RWPE2 (cell line): ENCODE results near the gene PAXX.
"Not testable (repeated sequence)": the region's sequence is repeated elsewhere in the genome, so short reads cannot be mapped to it uniquely, and the experiment has no call there.

ENCODE experiments used
- ATAC-seq: fragments of 200-7000 bp; cut with Tn5 transposase; 3 replicates; pipeline ENCODE4 v1.9.1; 2021; ENCODE audit warnings: low read depth
- DNase-seq: peaks from one replicate; pipeline ENCODE4 v3.0.0-alpha.2; 2020; ENCODE audit warnings: low spot score
- H3K27ac ChIP-seq: fragments of 450-650 bp; 2 replicates; pipeline ENCODE4 v1.5.1; 2017; ENCODE audit warnings: mild to moderate bottlenecking; ENCODE audit not compliant: poor library complexity, severe bottlenecking
- H3K27me3 ChIP-seq: fragments of 250-450 bp; sonication (Bioruptor Pico); 2 replicates; pipeline ENCODE4 v1.5.1; 2021; ENCODE audit warnings: mild to moderate bottlenecking, moderate library complexity; ENCODE audit not compliant: insufficient read depth, poor library complexity, severe bottlenecking
- H3K36me3 ChIP-seq: fragments of 250-450 bp; sonication (Bioruptor Pico); 2 replicates; pipeline ENCODE4 v1.5.1; 2020; ENCODE audit warnings: low read depth, mild to moderate bottlenecking, moderate library complexity
- H3K4me1 ChIP-seq: fragments of 250-450 bp; sonication (Bioruptor Pico); 2 replicates; pipeline ENCODE4 v1.5.1; 2021; ENCODE audit warnings: mild to moderate bottlenecking, moderate library complexity; ENCODE audit not compliant: insufficient read depth, poor library complexity, severe bottlenecking
- H3K4me3 ChIP-seq: fragments of 250-450 bp; sonication (Bioruptor Pico); 2 replicates; pipeline ENCODE4 v1.5.1; 2021; ENCODE audit warnings: mild to moderate bottlenecking, moderate library complexity; ENCODE audit not compliant: severe bottlenecking
- H3K9me3 ChIP-seq: fragments of 250-450 bp; sonication (Bioruptor Pico); 2 replicates; pipeline ENCODE4 v1.5.1; 2021; ENCODE audit warnings: mild to moderate bottlenecking, moderate library complexity; ENCODE audit not compliant: severe bottlenecking
- TF ChIP-seq, protein P1 (sequence below): fragments of 450-650 bp; IDR thresholded peaks from one replicate; pipeline ENCODE4 v1.5.1; 2017; ENCODE audit warnings: mild to moderate bottlenecking, moderate library complexity; ENCODE audit not compliant: poor library complexity, severe bottlenecking

The PAXX gene

GRCh38 chr9:137030006-137030405 lies 37.8 kb downstream of the PAXX start:
- ATAC-seq: no peak
- H3K4me1 ChIP-seq: peaks cover 4% of the 10 kb centered on the region
- H3K27ac ChIP-seq: no peak overlapping the region
- H3K36me3 ChIP-seq: no peaks in the 10 kb centered on the region
- no peaks in the 10 kb centered on the region for H3K9me3 ChIP-seq
- DNase-seq: no peak
- H3K4me3 ChIP-seq: no peak overlapping the region
- TF ChIP-seq, protein P1, sequence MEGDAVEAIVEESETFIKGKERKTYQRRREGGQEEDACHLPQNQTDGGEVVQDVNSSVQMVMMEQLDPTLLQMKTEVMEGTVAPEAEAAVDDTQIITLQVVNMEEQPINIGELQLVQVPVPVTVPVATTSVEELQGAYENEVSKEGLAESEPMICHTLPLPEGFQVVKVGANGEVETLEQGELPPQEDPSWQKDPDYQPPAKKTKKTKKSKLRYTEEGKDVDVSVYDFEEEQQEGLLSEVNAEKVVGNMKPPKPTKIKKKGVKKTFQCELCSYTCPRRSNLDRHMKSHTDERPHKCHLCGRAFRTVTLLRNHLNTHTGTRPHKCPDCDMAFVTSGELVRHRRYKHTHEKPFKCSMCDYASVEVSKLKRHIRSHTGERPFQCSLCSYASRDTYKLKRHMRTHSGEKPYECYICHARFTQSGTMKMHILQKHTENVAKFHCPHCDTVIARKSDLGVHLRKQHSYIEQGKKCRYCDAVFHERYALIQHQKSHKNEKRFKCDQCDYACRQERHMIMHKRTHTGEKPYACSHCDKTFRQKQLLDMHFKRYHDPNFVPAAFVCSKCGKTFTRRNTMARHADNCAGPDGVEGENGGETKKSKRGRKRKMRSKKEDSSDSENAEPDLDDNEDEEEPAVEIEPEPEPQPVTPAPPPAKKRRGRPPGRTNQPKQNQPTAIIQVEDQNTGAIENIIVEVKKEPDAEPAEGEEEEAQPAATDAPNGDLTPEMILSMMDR: no peak
- no peaks in the 10 kb centered on the region for H3K27me3 ChIP-seq

GRCh38 chr9:137030538-137031527 lies 38.6 kb downstream of the PAXX start:
- H3K9me3 ChIP-seq: no peaks in the 10 kb centered on the region
- DNase-seq: no peak
- ATAC-seq: no peak
- no peaks in the 10 kb centered on the region for H3K36me3 ChIP-seq
- H3K27me3 ChIP-seq: no peaks in the 10 kb centered on the region
- H3K4me3 ChIP-seq: no peak overlapping the region
- H3K4me1 ChIP-seq: peaks cover 4% of the 10 kb centered on the region
- H3K27ac ChIP-seq: no peak overlapping the region
- TF ChIP-seq, protein P1: no peak

- Histone ChIP-seq H3K27me3 (no peaks in the 10 kb centered on the region), H3K4me1 (peaks cover 4% of the 10 kb centered on the region), H3K27ac (no peak within 1 kb of the TSS), H3K9me3 (no peaks in the 10 kb centered on the region), H3K4me3 (no peak within 1 kb of the TSS), H3K36me3 (no peaks in the 10 kb centered on the region)
- TF ChIP-seq, protein P1: no peak
- ATAC-seq (no peak), DNase-seq (no peak)
Observed at GRCh38 chr9:137031904-137032640, 39.9 kb downstream of the PAXX start, which contains the start of gene FUT7. FUT7 (minus strand) TSS chr9:137032088; CDS start chr9:137031991, 97 bp downstream.

DNA sequence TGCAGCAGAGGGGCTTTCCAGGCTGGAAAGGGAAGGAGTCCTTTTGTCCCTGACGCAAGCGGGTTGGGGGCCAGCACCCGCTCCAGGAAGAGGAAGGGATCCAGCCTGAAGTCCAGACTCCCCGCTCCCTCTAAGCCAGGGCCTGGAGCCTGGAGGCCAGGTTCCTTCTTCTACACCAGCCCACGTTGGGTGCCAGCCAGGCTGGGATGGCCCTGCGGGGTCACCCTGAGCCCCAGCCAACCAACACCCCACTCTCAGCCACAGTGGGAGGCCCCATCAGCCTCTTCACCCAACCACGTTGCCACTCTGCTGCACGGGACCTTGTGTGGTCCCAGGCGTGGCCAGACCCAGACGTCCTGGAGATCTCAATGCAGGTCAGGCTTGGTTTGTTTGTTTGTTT lies 40.6 kb downstream of the PAXX start:
- no peak overlapping the region for H3K27ac ChIP-seq
- peaks cover 4% of the 10 kb centered on the region for H3K4me1 ChIP-seq
- ATAC-seq: no peak
- no peak for DNase-seq
- TF ChIP-seq, protein P1: no peak
- H3K27me3 ChIP-seq: no peaks in the 10 kb centered on the region
- no peaks in the 10 kb centered on the region for H3K9me3 ChIP-seq
- H3K4me3 ChIP-seq: no peak overlapping the region
- H3K36me3 ChIP-seq: no peaks in the 10 kb centered on the region

GRCh38 chr9:137033481-137033880 lies 41.3 kb downstream of the PAXX start:
- DNase-seq, H3K36me3 ChIP-seq, ATAC-seq, H3K4me3 ChIP-seq, H3K9me3 ChIP-seq, H3K27me3 ChIP-seq, H3K4me1 ChIP-seq, H3K27ac ChIP-seq: not testable (repeated sequence)
